PC-3 (cell line): ENCODE measurements around the gene BCAR1.

Source experiments
- CTCF ChIP-seq: fragments of 300-600 bp; sonication (generic); conservative IDR thresholded peaks from 2 replicates; pipeline ENCODE4 v1.5.1; 2017; ENCODE audit warnings: antibody characterized with exemption, low read depth, mild to moderate bottlenecking, low read length
- EZH2 ChIP-seq: fragments of 300-600 bp; sonication (generic); IDR thresholded peaks from one replicate; pipeline ENCODE4 v1.6.1; 2017; ENCODE audit warnings: antibody characterized with exemption, mild to moderate bottlenecking, low read length; ENCODE audit not compliant: unreplicated experiment

GRCh38 chr16:75193265-75193650, 58.2 kb downstream of the BCAR1 start:
- no peak for TF ChIP-seq CTCF
- TF ChIP-seq EZH2: no peak
